MCF 10A (cell line): ENCODE measurements around the gene CERS6. TPM values are rescaled to one million over a fixed set of nuclear protein-coding genes. Genes with fewer than 3 reads are reported as not detected.

Experiments
- BruUV-seq: library from RNA; stranded (reverse); fragments of 400-500 nt; replicated peaks from 2 replicates; lab custom pipeline; 2021; lab: Mats Ljungman, UMichigan
- CTCF ChIA-PET: fragments of 300-600 bp; sonication (Branson Sonifier 250); formaldehyde crosslinking; extraction: SDS; loops from one replicate; lab custom pipeline; 2021; ENCODE audit warnings: antibody characterized with exemption, inconsistent platforms; lab: Yijun Ruan, JAX
- POLR2A ChIA-PET: fragments of 300-600, 350-650 bp; sonication (Branson Sonifier 250); formaldehyde crosslinking; extraction: SDS; loops from one replicate; lab custom pipeline; 2020; ENCODE audit warnings: antibody characterized with exemption, inconsistent platforms; lab: Yijun Ruan, JAX
- DNase-seq: peaks from one replicate; pipeline ENCODE4 v3.0.0-alpha.2; 2018; ENCODE audit not compliant: unreplicated experiment
- H3K27ac Mint-ChIP-seq: one replicate; pipeline ENCODE4 v1.8.0; 2022; ENCODE audit warnings: mild to moderate bottlenecking, low read depth, mixed read lengths; ENCODE audit not compliant: unreplicated experiment
- H3K27me3 Mint-ChIP-seq: one replicate; pipeline ENCODE4 v1.8.0; 2022; ENCODE audit warnings: mixed read lengths; ENCODE audit not compliant: insufficient read depth, unreplicated experiment
- H3K36me3 Mint-ChIP-seq: one replicate; pipeline ENCODE4 v1.8.0; 2022; ENCODE audit warnings: mild to moderate bottlenecking, moderate library complexity, mixed read lengths; ENCODE audit not compliant: insufficient read depth, unreplicated experiment
- H3K4me1 Mint-ChIP-seq: one replicate; pipeline ENCODE4 v1.8.0; 2022; ENCODE audit warnings: mixed read lengths; ENCODE audit not compliant: insufficient read depth, unreplicated experiment
- H3K4me3 Mint-ChIP-seq: one replicate; pipeline ENCODE4 v1.8.0; 2022; ENCODE audit warnings: mild to moderate bottlenecking, moderate library complexity, mixed read lengths; ENCODE audit not compliant: unreplicated experiment
- H3K9me3 Mint-ChIP-seq: one replicate; pipeline ENCODE4 v1.8.0; 2022; ENCODE audit warnings: mixed read lengths; ENCODE audit not compliant: unreplicated experiment
- intact Hi-C: fragments of 100-400 bp; cut with micrococcal nuclease; formaldehyde crosslinking; loops from 2 replicates; pipeline ENCODE4 v1.14.1; 2022
- total RNA-seq: library from RNA; stranded (reverse); gene quantifications from 2 replicates; pipeline ENCODE4 v1.2.3, GENCODE V29; 2022
- TF ChIP-seq, protein P1 (sequence below): fragments of 200-600 bp; IDR thresholded peaks from one replicate; pipeline ENCODE4 v1.8.0; 2022; ENCODE audit warnings: antibody characterized with exemption, mild to moderate bottlenecking; ENCODE audit not compliant: unreplicated experiment

The CERS6 gene
- total RNA-seq, 1 experiment from 2014 or later = 27.4 TPM

DNA sequence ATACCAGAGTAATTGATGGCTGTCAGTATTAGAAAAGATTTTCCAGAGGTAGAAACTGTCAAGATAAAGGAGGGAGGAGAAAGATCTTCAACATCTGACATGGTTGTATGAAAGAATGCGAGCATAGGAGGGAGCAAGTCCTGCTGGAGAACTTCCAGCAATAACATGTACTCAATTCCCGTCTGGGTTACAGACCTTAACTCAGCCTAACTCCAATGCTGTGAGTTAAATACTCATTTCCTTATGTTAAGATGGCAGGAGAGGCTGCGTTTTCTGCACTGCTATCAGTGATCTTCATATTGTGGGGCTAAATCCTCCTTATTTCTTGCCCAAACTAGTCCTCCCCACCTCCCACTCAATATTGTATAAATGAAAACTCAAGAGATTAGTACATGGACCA lies 6.7 kb upstream of the CERS6 start:
- DNase-seq = no peak
- ChIA-PET POLR2A (no interaction called here), CTCF (no interaction called here)
- Mint-ChIP-seq H3K27ac (no peak overlapping the region), H3K4me1 (peaks cover 14% of the 10 kb centered on the region), H3K36me3 (no peaks in the 10 kb centered on the region), H3K9me3 (peaks cover 2% of the 10 kb centered on the region), H3K4me3 (no peak overlapping the region), H3K27me3 (no peaks in the 10 kb centered on the region)
- TF ChIP-seq, protein P1, sequence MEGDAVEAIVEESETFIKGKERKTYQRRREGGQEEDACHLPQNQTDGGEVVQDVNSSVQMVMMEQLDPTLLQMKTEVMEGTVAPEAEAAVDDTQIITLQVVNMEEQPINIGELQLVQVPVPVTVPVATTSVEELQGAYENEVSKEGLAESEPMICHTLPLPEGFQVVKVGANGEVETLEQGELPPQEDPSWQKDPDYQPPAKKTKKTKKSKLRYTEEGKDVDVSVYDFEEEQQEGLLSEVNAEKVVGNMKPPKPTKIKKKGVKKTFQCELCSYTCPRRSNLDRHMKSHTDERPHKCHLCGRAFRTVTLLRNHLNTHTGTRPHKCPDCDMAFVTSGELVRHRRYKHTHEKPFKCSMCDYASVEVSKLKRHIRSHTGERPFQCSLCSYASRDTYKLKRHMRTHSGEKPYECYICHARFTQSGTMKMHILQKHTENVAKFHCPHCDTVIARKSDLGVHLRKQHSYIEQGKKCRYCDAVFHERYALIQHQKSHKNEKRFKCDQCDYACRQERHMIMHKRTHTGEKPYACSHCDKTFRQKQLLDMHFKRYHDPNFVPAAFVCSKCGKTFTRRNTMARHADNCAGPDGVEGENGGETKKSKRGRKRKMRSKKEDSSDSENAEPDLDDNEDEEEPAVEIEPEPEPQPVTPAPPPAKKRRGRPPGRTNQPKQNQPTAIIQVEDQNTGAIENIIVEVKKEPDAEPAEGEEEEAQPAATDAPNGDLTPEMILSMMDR = no peak
- BruUV-seq = no TSS peak
- intact Hi-C loops = no loop called here

DNA sequence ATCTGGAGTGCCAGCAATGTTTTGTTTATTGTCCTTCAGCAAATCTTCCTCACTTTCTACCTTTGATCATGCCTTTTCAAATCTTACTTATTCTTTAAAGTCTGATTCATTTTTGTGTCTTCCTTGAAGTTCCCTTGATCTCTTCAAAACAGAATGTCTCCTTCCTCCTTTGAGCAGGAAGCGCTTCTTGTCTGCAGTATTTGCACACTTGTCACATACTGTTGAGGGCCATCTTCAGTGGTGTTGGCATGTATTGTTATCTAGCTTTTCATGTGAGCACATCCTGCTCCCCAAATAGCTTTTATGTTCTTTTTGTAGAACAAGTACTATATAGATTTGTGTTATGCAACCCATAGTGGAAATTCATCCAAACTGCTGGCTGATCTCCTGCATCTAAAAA lies 5.9 kb upstream of the CERS6 start:
- no TSS peak for BruUV-seq

DNA sequence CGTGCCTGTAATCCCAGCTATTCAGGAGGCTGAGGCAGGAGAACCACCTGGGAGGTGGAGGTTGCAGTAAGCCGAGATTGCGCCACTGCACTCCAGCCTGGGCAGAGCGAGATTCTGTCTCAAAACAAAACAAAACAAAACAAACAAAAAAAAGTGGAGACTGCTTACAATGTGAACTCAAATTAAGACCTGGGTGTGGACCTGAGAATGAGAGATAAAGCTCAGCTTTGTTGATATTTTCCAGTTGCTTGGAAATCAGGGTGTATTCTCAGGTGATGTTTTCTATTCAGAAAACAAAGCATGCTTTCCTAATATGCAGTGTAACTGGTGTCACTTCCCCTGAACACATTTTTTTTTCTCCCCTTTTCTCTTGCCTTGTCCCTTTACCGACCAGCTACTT lies 5.3 kb upstream of the CERS6 start:
- H3K4me1 Mint-ChIP-seq = peaks cover 14% of the 10 kb centered on the region
- H3K9me3 Mint-ChIP-seq = no peaks in the 10 kb centered on the region
- BruUV-seq = no TSS peak
- intact Hi-C loops = no loop called here
- POLR2A ChIA-PET = interaction anchor here (0.6 kb wide), 1 partner anchor 171 kb away, joined by 3 read pairs; no protein-coding TSS in a partner anchor
- H3K27ac Mint-ChIP-seq = no peak overlapping the region
- no peaks in the 10 kb centered on the region for H3K27me3 Mint-ChIP-seq
- TF ChIP-seq, protein P1 = no peak
- no peaks in the 10 kb centered on the region for H3K36me3 Mint-ChIP-seq
- no peak overlapping the region for H3K4me3 Mint-ChIP-seq
- no peak for DNase-seq
- CTCF ChIA-PET = no interaction called here

More for the DNA sequence above, 5.9 kb upstream of the CERS6 start:
- Mint-ChIP-seq H3K9me3 (no peaks in the 10 kb centered on the region), H3K4me3 (no peak overlapping the region), H3K4me1 (peaks cover 14% of the 10 kb centered on the region), H3K36me3 (no peaks in the 10 kb centered on the region), H3K27me3 (no peaks in the 10 kb centered on the region), H3K27ac (no peak overlapping the region)
- POLR2A ChIA-PET = interaction anchor here (0.6 kb wide), 1 partner anchor 170 kb away, joined by 3 read pairs; no protein-coding TSS in a partner anchor
- TF ChIP-seq, protein P1 = no peak
- intact Hi-C loops = no loop called here
- CTCF ChIA-PET = no interaction called here
- no peak for DNase-seq

DNA sequence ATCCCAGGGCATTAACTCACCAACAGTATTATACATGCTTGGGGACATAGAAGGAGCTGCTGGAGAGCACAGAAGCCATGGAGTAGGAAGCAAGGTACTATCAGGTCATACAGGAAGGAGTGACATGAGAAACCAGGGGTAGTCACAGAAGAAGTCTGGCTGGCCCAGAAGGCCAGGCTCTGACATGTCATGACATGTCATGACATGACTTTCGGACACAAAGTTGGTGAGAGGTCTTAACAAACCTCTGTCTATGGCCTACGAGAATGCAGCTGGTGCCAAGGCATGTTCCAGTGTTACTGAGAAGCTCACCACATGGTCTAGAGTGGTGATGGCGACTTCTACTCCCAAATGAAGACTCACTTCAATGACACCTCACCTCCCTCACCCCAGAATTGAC lies 3.3 kb upstream of the CERS6 start:
- peaks cover 14% of the 10 kb centered on the region for H3K4me1 Mint-ChIP-seq
- no peaks in the 10 kb centered on the region for H3K36me3 Mint-ChIP-seq
- H3K9me3 Mint-ChIP-seq = no peaks in the 10 kb centered on the region
- no peak overlapping the region for H3K27ac Mint-ChIP-seq
- H3K4me3 Mint-ChIP-seq = no peak overlapping the region
- peak; percentile 20 for DNase-seq
- CTCF ChIA-PET = no interaction called here
- no peaks in the 10 kb centered on the region for H3K27me3 Mint-ChIP-seq
- intact Hi-C loops = no loop called here
- BruUV-seq = no TSS peak
- TF ChIP-seq, protein P1 = no peak
- POLR2A ChIA-PET = interaction anchor here (0.6 kb wide), 1 partner anchor 235 kb away, joined by 3 read pairs; no protein-coding TSS in a partner anchor
